GM12878 (cell line): Measurements from ENCODE around the gene MYL7. TPM values are rescaled to one million over a fixed set of nuclear protein-coding genes. Genes with fewer than 3 reads are reported as not detected.

Experiments used
- ATAC-seq: fragments of 200-7000 bp; cut with Tn5 transposase; 3 replicates; pipeline ENCODE4 v1.9.1; 2020; ENCODE audit warnings: mild to moderate bottlenecking, moderate library complexity
- BruUV-seq: library from RNA; stranded (reverse); fragments of 400-500 nt; replicated peaks from 2 replicates; lab custom pipeline; 2021; lab: Mats Ljungman, UMichigan
- CTCF ChIA-PET: fragments of 300-600 bp; sonication (Branson Sonifier 250); formaldehyde crosslinking; extraction: SDS; loops from one replicate; lab custom pipeline; 2021; ENCODE audit warnings: inconsistent platforms; lab: Yijun Ruan, JAX
- POLR2A ChIA-PET: fragments of 350-600 bp; formaldehyde crosslinking; extraction: SDS; loops from one replicate; lab custom pipeline; 2021; ENCODE audit warnings: inconsistent platforms; lab: Charles Lee
- RAD21 ChIA-PET: fragments of 300-600 bp; sonication (Branson Sonifier 250); formaldehyde crosslinking; loops from one replicate; lab custom pipeline; 2023; ENCODE audit warnings: antibody characterized with exemption; ENCODE audit not compliant: unreplicated experiment; lab: Charles Lee
- SMC1A ChIA-PET: fragments of 300-600 bp; sonication (Branson Sonifier 250); formaldehyde crosslinking; loops from one replicate; lab custom pipeline; 2023; ENCODE audit not compliant: unreplicated experiment, uncharacterized antibody; lab: Charles Lee
- DNase-seq: peaks from one replicate; pipeline ENCODE4 v3.0.0-alpha.2; 2011; ENCODE audit warnings: low read depth, low spot score
- FAIRE-seq: peaks from 3 replicates; lab custom pipeline; 2011; peaks lifted over from hg19 to GRCh38; lab: Jason Lieb, UNC
- H2AFZ ChIP-seq: 2 replicates; pipeline ENCODE4 v1.6.0; 2011; ENCODE audit warnings: low read depth, low read length, control low read depth; ENCODE audit not compliant: control insufficient read depth
- H3K27ac ChIP-seq: 2 replicates; pipeline ENCODE4 v1.5.1; 2011; ENCODE audit warnings: control low read depth; ENCODE audit not compliant: control insufficient read depth, insufficient read depth
- H3K27me3 ChIP-seq, 2 experiments: replicated peaks in 1 of 2; 2 replicates each; pipeline versions ENCODE4 v1.6.0 to v1.6.1; 2011; ENCODE audit warnings: low read length in 1 of 2; ENCODE audit not compliant: control insufficient read depth in 2 of 2, insufficient read depth in 2 of 2
- H3K36me3 ChIP-seq, 2 experiments: 2 replicates each; pipeline ENCODE4 v1.5.1; 2011; ENCODE audit warnings: low read length in 1 of 2; ENCODE audit not compliant: control insufficient read depth in 2 of 2, insufficient read depth in 2 of 2
- H3K4me1 ChIP-seq: 2 replicates; pipeline ENCODE4 v1.6.1; 2011; ENCODE audit warnings: mild to moderate bottlenecking, low read length, moderate library complexity, mixed read lengths; ENCODE audit not compliant: control insufficient read depth, insufficient read depth
- H3K4me2 ChIP-seq: 2 replicates; pipeline ENCODE4 v1.6.0; 2011; ENCODE audit warnings: control low read depth; ENCODE audit not compliant: control insufficient read depth, insufficient read depth
- H3K4me3 ChIP-seq: fragments of 200-600 bp; sonication (generic); 2 replicates; pipeline ENCODE4 v1.5.1; 2016
- H3K79me2 ChIP-seq: 2 replicates; pipeline ENCODE4 v1.6.0; 2011; ENCODE audit warnings: low read length; ENCODE audit not compliant: control insufficient read depth, insufficient read depth
- H3K9ac ChIP-seq: 2 replicates; pipeline ENCODE4 v1.8.0; 2011; ENCODE audit warnings: low read length, control low read depth, mixed read lengths; ENCODE audit not compliant: control insufficient read depth, insufficient read depth
- H3K9me3 ChIP-seq: replicated peaks from 3 replicates; pipeline ENCODE4 v1.5.1; 2011; ENCODE audit warnings: mild to moderate bottlenecking, low read length; ENCODE audit not compliant: control insufficient read depth, insufficient read depth
- H4K20me1 ChIP-seq: 2 replicates; pipeline ENCODE4 v1.6.0; 2011; ENCODE audit not compliant: control insufficient read depth, insufficient read depth
- ASH2L ChIP-seq: fragments of 300-600, 200-600 bp; sonication (generic); IDR thresholded peaks from 2 replicates; pipeline ENCODE4 v1.6.1; 2017; ENCODE audit warnings: low read depth, mild to moderate bottlenecking, borderline replicate concordance
- ATF7 ChIP-seq: fragments of 450-650 bp; IDR thresholded peaks from 2 replicates; pipeline ENCODE4 v1.6.1; 2016; ENCODE audit warnings: low read depth, mild to moderate bottlenecking
- EP300 ChIP-seq, 2 experiments: fragments of 150-350 bp in 1 of 2; IDR thresholded peaks; 2 replicates each; pipeline ENCODE4 v1.6.1; 2011 to 2012; ENCODE audit warnings: low read depth in 2 of 2, low read length in 2 of 2, borderline replicate concordance in 1 of 2, improper control_type of control experiment in 1 of 2, inconsistent platforms in 1 of 2; ENCODE audit not compliant: control insufficient read depth in 1 of 2
- FOXM1 ChIP-seq: IDR thresholded peaks from 2 replicates; pipeline ENCODE4 v1.6.1; 2012; ENCODE audit warnings: low read depth, mild to moderate bottlenecking, inconsistent platforms, low read length, moderate library complexity
- GABPA ChIP-seq: IDR thresholded peaks from 2 replicates; pipeline ENCODE4 v1.6.1; 2014; ENCODE audit warnings: antibody characterized with exemption, low read depth, mild to moderate bottlenecking, inconsistent platforms
- IKZF1 ChIP-seq: fragments of 450-650 bp; conservative IDR thresholded peaks from 2 replicates; pipeline ENCODE4 v1.6.1; 2017; ENCODE audit warnings: antibody characterized with exemption, mild to moderate bottlenecking
- IRF5 ChIP-seq: fragments of 450-650 bp; IDR thresholded peaks from 2 replicates; pipeline ENCODE4 v1.6.1; 2017; ENCODE audit warnings: borderline replicate concordance
- KDM1A ChIP-seq: fragments of 200-600 bp; sonication (generic); IDR thresholded peaks from 2 replicates; pipeline ENCODE4 v1.6.1; 2016; ENCODE audit warnings: borderline replicate concordance
- LARP7 ChIP-seq: fragments of 450-650 bp; IDR thresholded peaks from 2 replicates; pipeline ENCODE4 v1.6.1; 2017; ENCODE audit warnings: mild to moderate bottlenecking
- MTA2 ChIP-seq: fragments of 450-650 bp; IDR thresholded peaks from 2 replicates; pipeline ENCODE4 v1.6.1; 2016; ENCODE audit warnings: low read depth, mild to moderate bottlenecking, moderate library complexity
- MYC ChIP-seq: IDR thresholded peaks from 2 replicates; pipeline ENCODE4 v1.6.1; 2011; ENCODE audit warnings: mild to moderate bottlenecking, low read length, moderate library complexity, inconsistent platforms; ENCODE audit not compliant: insufficient read depth, insufficient replicate concordance, insufficient read length, severe bottlenecking
- NFYB ChIP-seq: IDR thresholded peaks from 2 replicates; pipeline ENCODE4 v1.6.1; 2011; ENCODE audit warnings: low read depth, mild to moderate bottlenecking, low read length, improper control_type of control experiment, moderate library complexity; ENCODE audit not compliant: insufficient read depth
- RAD21 ChIP-seq: IDR thresholded peaks from 2 replicates; pipeline ENCODE4 v1.6.1; 2011; ENCODE audit warnings: mild to moderate bottlenecking, low read depth, low read length, moderate library complexity; ENCODE audit not compliant: insufficient read depth
- RAD51 ChIP-seq: fragments of 450-650 bp; IDR thresholded peaks from 2 replicates; pipeline ENCODE4 v1.6.1; 2016; ENCODE audit warnings: moderate library complexity, mild to moderate bottlenecking, inconsistent platforms
- TAF1 ChIP-seq: IDR thresholded peaks from 2 replicates; pipeline ENCODE4 v1.6.1; 2011; ENCODE audit warnings: mild to moderate bottlenecking, low read depth, low read length, borderline replicate concordance
- ZBED1 ChIP-seq: IDR thresholded peaks from 2 replicates; pipeline ENCODE4 v1.6.1; 2016; ENCODE audit warnings: borderline replicate concordance
- ZZZ3 ChIP-seq: IDR thresholded peaks from 2 replicates; pipeline ENCODE4 v1.6.1; 2011; ENCODE audit warnings: low read depth; ENCODE audit not compliant: control insufficient read depth, insufficient read length
- WGBS: methylation state at CpG from one replicate; pipeline ENCODE4 v1.1.6; 2016; ENCODE audit warnings: low lambda C conversion rate; ENCODE audit not compliant: insufficient replicate concordance, insufficient coverage; ENCODE audit errors: missing lambda C conversion rate; 5-methylcytosine and 5-hydroxymethylcytosine counted together
- in situ Hi-C: fragments of 300-500 bp; cut with MboI; formaldehyde crosslinking; loops from 9 replicates; pipeline ENCODE4 v1.14.3; 2018; ENCODE audit warnings: mixed read lengths
- intact Hi-C: fragments of 100-400 bp; cut with micrococcal nuclease; formaldehyde crosslinking; loops from one replicate; pipeline ENCODE4 v1.14.2; 2022; ENCODE audit not compliant: unreplicated experiment
- polyA plus RNA-seq, 11 experiments: library from polyadenylated mRNA; depleted of rRNA in 4 of 11; unstranded in 6 of 11; stranded (reverse) in 5 of 11; fragments of >200 nt; fragmentation: Nextera tagmentation in 4 of 11; fragmentation: Illumina TruSeq in 1 of 11; extraction: Ambion mirVana in 4 of 11; extraction: Trizol in 1 of 11; gene quantifications; 1 replicate in 1 of 11; 2 replicates in 10 of 11; pipeline versions ENCODE4 v1.2.1 to v1.2.3, GENCODE V29; 2011 to 2016; ENCODE audit warnings: inconsistent platforms in 2 of 11, missing spikeins in 2 of 11, low read depth in 1 of 11
- total RNA-seq, 4 experiments: library from RNA; depleted of rRNA in 3 of 4; stranded (reverse); fragments of >200 nt in 3 of 4; fragmentation: Illumina TruSeq in 1 of 4; extraction: Trizol in 1 of 4; gene quantifications; 2 replicates each; pipeline versions ENCODE4 v1.2.1 to v1.2.3, GENCODE V29; 2013 to 2021

Gene MYL7
- total and polyA plus RNA-seq, 10 of the 15 experiments (the other 5 are each of a cell fraction or from before 2014, with no cell fraction given): 1.9 TPM; not detected in 9

- Histone ChIP-seq H3K4me1 (no peaks in the 10 kb centered on the region), H3K27me3 (no peaks in the 10 kb centered on the region; a peak in 2 of 4 replicates), H3K36me3 (no peaks in the 10 kb centered on the region), H3K9me3 (no peaks in the 10 kb centered on the region), H3K27ac (no peak overlapping the region), H2AFZ (no peak overlapping the region), H3K4me3 (no peak overlapping the region), H3K79me2 (no peaks in the 10 kb centered on the region), H3K4me2 (no peak overlapping the region), H4K20me1 (no peaks in the 10 kb centered on the region), H3K9ac (no peak overlapping the region)
- CTCF ChIA-PET: no interaction called here
- DNase-seq (no peak), ATAC-seq (no peak), FAIRE-seq (no peak)
- SMC1A ChIA-PET: no interaction called here
- POLR2A ChIA-PET: no interaction called here
- in situ Hi-C loops: no loop called here
- BruUV-seq: no TSS peak
- TF ChIP-seq TAF1 (no peak), KDM1A (no peak), LARP7 (no peak), MYC (no peak), ATF7 (no peak), ZBED1 (no peak), NFYB (no peak), RAD21 (no peak), RAD51 (no peak), ZZZ3 (no peak), IRF5 (no peak), MTA2 (no peak), ASH2L (no peak), GABPA (no peak), IKZF1 (no peak), EP300 (IDR thresholded peaks at IDR 0.05; ENCODE audit: borderline replicate concordance in 1 of 2, control insufficient read depth in 1 of 2, low read depth in 2 of 2, low read length in 2 of 2) (no peak), FOXM1 (no peak)
- RAD21 ChIA-PET: no interaction called here
- 43% methylated on average over 5 of the region's 5 CpGs for WGBS
- intact Hi-C loops: no loop called here
These were observed 18.9 kb upstream of the MYL7 start for GRCh38 chr7:44159824-44160630.
